Gastrocnemius medialis (tissue), 4 donors: ENCODE data around the gene NPEPL1. TPM values are rescaled to one million over a fixed set of nuclear protein-coding genes. Genes with fewer than 3 reads are reported as not detected.

Experiments
- ATAC-seq, 2 donors: fragments of 150-250 bp; one replicate each; pipeline ENCODE4 v1.9.1; 2016
- DNase-seq, 2 donors: peaks; one replicate each; pipeline ENCODE4 v3.0.0-alpha.2; 2019
- H3K27ac ChIP-seq, 4 donors: fragments of 200-600 bp; sonication (generic); 1 replicate in 1 of 4; 2 replicates in 3 of 4; pipeline ENCODE4 v1.5.1; 2016 to 2018; ENCODE audit warnings: mild to moderate bottlenecking in 2 of 4, moderate library complexity in 1 of 4
- H3K27me3 ChIP-seq, 3 donors: fragments of 200-600 bp; sonication (generic) in 2 of 3; 1 replicate in 1 of 3; 2 replicates in 2 of 3; pipeline versions ENCODE4 v1.5.1 to v1.6.0; 2016 to 2019; ENCODE audit warnings: mild to moderate bottlenecking in 1 of 3, moderate library complexity in 1 of 3
- H3K36me3 ChIP-seq, 2 donors: fragments of 200-600 bp; sonication (generic) in 1 of 2; one replicate each; pipeline ENCODE4 v1.5.1; 2017 to 2018
- H3K4me1 ChIP-seq, 2 donors: fragments of 200-600 bp; sonication (generic) in 1 of 2; one replicate each; pipeline ENCODE4 v1.5.1; 2016 to 2017; ENCODE audit warnings: mild to moderate bottlenecking in 2 of 2
- H3K4me3 ChIP-seq, 4 donors: fragments of 200-600 bp; sonication (generic) in 3 of 4; 1 replicate in 1 of 4; 2 replicates in 3 of 4; pipeline ENCODE4 v1.5.1; 2016 to 2019; ENCODE audit warnings: mild to moderate bottlenecking in 2 of 4
- H3K9me3 ChIP-seq, 3 donors: fragments of 200-600 bp; sonication (generic) in 2 of 3; 1 replicate in 1 of 3; 2 replicates in 2 of 3; pipeline ENCODE4 v1.5.1; 2016 to 2019
- POLR2A ChIP-seq, 2 donors: fragments of 450-650 bp; IDR thresholded peaks; one replicate each; pipeline ENCODE4 v1.6.1; 2017; ENCODE audit warnings: antibody characterized with exemption in 2 of 2, mild to moderate bottlenecking in 2 of 2, moderate library complexity in 2 of 2
- in situ Hi-C, 4 donors: fragments of 200-750 bp; cut with MboI; loops; one replicate each; pipeline versions ENCODE4 v1.15.0 to v1.8.0; 2017; ENCODE audit warnings: low sequenced_read_pairs in 4 of 4
- intact Hi-C: fragments of 100-400 bp; cut with DNase I; formaldehyde crosslinking; loops from one replicate; pipeline ENCODE4 v1.15.1; 2023; ENCODE audit warnings: low total_unique reads
- total RNA-seq, 4 donors: library from RNA; depleted of rRNA; stranded (reverse); fragments of >200 nt; gene quantifications; one replicate each; pipeline versions ENCODE4 v1.1.0 to v1.2.3, GENCODE V29; 2016
- TF ChIP-seq, protein P1 (sequence below), 5 experiments: fragments of 450-650 bp in 3 of 5; fragments of 200-600 bp in 2 of 5; sonication (generic) in 2 of 5; IDR thresholded peaks in 4 of 5; conservative IDR thresholded peaks in 1 of 5; 1 replicate in 4 of 5; 2 replicates in 1 of 5; pipeline ENCODE4 v1.5.1; 2016 to 2019; ENCODE audit warnings: antibody characterized with exemption in 5 of 5, mild to moderate bottlenecking in 3 of 5, moderate library complexity in 3 of 5

NPEPL1 gene
- total RNA-seq, 4 donors from 2014 or later: 18.1 to 51.5 (median 34.3) TPM

GRCh38 chr20:58660855-58661597 is 31.6 kb upstream of the NPEPL1 start:
- Histone ChIP-seq H3K4me3 (no peak overlapping the region), H3K36me3 (no peaks in the 10 kb centered on the region), H3K27me3 (no peaks in the 10 kb centered on the region), H3K9me3 (no peaks in the 10 kb centered on the region), H3K4me1 (peaks cover 51 to 52% of the 10 kb centered on the region in 2 donors), H3K27ac (peak overlapping the region; percentile 43 to 68 (median 54))
- in situ Hi-C loops (loop anchor here in 1 of 4 donors (25.0 kb wide), 1 partner anchor 1299 kb away; the partner anchor contains the start of gene RAE1), intact Hi-C loops (no loop called here)
- TF ChIP-seq, protein P1, sequence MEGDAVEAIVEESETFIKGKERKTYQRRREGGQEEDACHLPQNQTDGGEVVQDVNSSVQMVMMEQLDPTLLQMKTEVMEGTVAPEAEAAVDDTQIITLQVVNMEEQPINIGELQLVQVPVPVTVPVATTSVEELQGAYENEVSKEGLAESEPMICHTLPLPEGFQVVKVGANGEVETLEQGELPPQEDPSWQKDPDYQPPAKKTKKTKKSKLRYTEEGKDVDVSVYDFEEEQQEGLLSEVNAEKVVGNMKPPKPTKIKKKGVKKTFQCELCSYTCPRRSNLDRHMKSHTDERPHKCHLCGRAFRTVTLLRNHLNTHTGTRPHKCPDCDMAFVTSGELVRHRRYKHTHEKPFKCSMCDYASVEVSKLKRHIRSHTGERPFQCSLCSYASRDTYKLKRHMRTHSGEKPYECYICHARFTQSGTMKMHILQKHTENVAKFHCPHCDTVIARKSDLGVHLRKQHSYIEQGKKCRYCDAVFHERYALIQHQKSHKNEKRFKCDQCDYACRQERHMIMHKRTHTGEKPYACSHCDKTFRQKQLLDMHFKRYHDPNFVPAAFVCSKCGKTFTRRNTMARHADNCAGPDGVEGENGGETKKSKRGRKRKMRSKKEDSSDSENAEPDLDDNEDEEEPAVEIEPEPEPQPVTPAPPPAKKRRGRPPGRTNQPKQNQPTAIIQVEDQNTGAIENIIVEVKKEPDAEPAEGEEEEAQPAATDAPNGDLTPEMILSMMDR (IDR thresholded peaks at IDR 0.05 in 4 of 5, conservative IDR thresholded peaks at IDR 0.05 in 1 of 5): no peak
- TF ChIP-seq POLR2A (IDR thresholded peaks at IDR 0.05): no peak
- DNase-seq (no peak), ATAC-seq (peak in 1 of 2 donors; percentile 47)

GRCh38 chr20:58661598-58662473 is 30.8 kb upstream of the NPEPL1 start:
- TF ChIP-seq, protein P1 (IDR thresholded peaks at IDR 0.05 in 4 of 5, conservative IDR thresholded peaks at IDR 0.05 in 1 of 5): no peak
- no peak for TF ChIP-seq POLR2A (IDR thresholded peaks at IDR 0.05)
- in situ Hi-C loops (loop anchor here in 1 of 4 donors (25.0 kb wide), 1 partner anchor 1300 kb away; the partner anchor contains the start of gene RAE1), intact Hi-C loops (no loop called here)
- H3K27me3 ChIP-seq: no peaks in the 10 kb centered on the region
- DNase-seq (no peak), ATAC-seq (no peak)
- H3K27ac ChIP-seq: peak overlapping the region; percentile 43 to 68 (median 54)
- no peak overlapping the region for H3K4me3 ChIP-seq
- H3K4me1 ChIP-seq: peaks cover 45% of the 10 kb centered on the region in 2 donors
- H3K36me3 ChIP-seq: peaks cover 0 to 3% of the 10 kb centered on the region in 2 donors
- H3K9me3 ChIP-seq: no peaks in the 10 kb centered on the region

DNA sequence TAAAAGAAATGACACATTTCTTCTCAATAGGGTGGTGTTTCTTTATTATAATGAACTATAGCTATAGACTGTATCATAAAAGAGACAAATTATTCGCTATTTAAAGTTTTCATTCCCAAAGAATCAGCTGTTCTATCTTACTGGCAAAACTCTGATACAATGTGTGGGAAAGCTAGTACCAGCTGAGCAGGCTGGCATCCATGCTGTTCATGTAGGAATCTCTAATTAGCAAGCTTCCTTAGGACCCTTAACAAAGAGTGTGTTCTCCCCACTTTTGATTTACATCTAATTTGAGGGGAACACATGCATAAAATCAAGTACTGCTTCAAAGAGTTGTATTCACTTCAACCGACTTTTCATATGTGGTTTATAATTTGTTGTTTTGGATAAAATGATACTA is 28.3 kb upstream of the NPEPL1 start:
- in situ Hi-C loops: loop anchor here in 1 of 4 donors (25.0 kb wide), 1 partner anchor 1302 kb away; the partner anchor contains the start of gene RAE1
- H3K36me3 ChIP-seq: peaks cover 0 to 21% of the 10 kb centered on the region in 2 donors
- H3K9me3 ChIP-seq: no peaks in the 10 kb centered on the region
- no peak for ATAC-seq
- no peak overlapping the region for H3K4me3 ChIP-seq
- intact Hi-C loops: no loop called here
- TF ChIP-seq, protein P1 (IDR thresholded peaks at IDR 0.05 in 4 of 5, conservative IDR thresholded peaks at IDR 0.05 in 1 of 5): no peak
- no peak for TF ChIP-seq POLR2A (IDR thresholded peaks at IDR 0.05)
- peak overlapping the region in 2 of 4 donors; percentile 48 to 70 for H3K27ac ChIP-seq
- DNase-seq: no peak
- peaks cover 24% of the 10 kb centered on the region in 2 donors for H3K4me1 ChIP-seq
- no peaks in the 10 kb centered on the region for H3K27me3 ChIP-seq

DNA sequence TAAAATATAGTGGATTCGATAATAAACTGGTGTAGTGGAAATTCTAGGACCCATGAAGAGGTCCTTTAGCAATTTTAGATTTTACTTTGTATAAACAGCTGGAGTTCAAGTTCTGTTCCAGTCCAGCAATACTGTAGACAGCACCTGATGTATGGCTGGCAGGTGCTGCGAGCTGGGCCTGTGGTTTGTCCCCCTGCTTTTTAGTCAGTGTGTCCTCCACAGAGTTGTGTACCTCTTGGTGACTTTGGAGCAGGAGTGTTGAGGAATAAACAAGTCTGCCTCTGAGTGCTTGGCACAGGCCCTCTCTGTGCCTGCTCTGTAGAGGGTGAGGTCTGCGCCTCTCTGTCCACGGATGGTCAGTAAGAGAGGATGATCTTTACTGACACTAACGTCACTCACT is 27.7 kb upstream of the NPEPL1 start:
- peak overlapping the region; percentile 35 to 70 (median 54) for H3K27ac ChIP-seq
- in situ Hi-C loops (loop anchor here in 1 of 4 donors (25.0 kb wide), 1 partner anchor 1303 kb away; the partner anchor contains the start of gene RAE1), intact Hi-C loops (no loop called here)
- ATAC-seq: peak; percentile 42 to 57
- H3K4me1 ChIP-seq: peaks cover 19 to 20% of the 10 kb centered on the region in 2 donors
- H3K9me3 ChIP-seq: no peaks in the 10 kb centered on the region
- peaks cover 0 to 26% of the 10 kb centered on the region in 2 donors for H3K36me3 ChIP-seq
- no peaks in the 10 kb centered on the region for H3K27me3 ChIP-seq
- no peak overlapping the region for H3K4me3 ChIP-seq
- TF ChIP-seq POLR2A (IDR thresholded peaks at IDR 0.05): no peak
- TF ChIP-seq, protein P1 (IDR thresholded peaks at IDR 0.05 in 4 of 5, conservative IDR thresholded peaks at IDR 0.05 in 1 of 5): no peak
- DNase-seq: peak in 1 of 2 donors; percentile 23
